NCI-H1417 treated with DMSO at 0.1 percent for 48 hours (cell line): ENCODE measurements around the gene CARD10.

ENCODE experiments used
- DNase-seq: peaks from one replicate; lab custom pipeline; 2025; lab: John Stamatoyannopoulos, UW

Gene CARD10, protein sequence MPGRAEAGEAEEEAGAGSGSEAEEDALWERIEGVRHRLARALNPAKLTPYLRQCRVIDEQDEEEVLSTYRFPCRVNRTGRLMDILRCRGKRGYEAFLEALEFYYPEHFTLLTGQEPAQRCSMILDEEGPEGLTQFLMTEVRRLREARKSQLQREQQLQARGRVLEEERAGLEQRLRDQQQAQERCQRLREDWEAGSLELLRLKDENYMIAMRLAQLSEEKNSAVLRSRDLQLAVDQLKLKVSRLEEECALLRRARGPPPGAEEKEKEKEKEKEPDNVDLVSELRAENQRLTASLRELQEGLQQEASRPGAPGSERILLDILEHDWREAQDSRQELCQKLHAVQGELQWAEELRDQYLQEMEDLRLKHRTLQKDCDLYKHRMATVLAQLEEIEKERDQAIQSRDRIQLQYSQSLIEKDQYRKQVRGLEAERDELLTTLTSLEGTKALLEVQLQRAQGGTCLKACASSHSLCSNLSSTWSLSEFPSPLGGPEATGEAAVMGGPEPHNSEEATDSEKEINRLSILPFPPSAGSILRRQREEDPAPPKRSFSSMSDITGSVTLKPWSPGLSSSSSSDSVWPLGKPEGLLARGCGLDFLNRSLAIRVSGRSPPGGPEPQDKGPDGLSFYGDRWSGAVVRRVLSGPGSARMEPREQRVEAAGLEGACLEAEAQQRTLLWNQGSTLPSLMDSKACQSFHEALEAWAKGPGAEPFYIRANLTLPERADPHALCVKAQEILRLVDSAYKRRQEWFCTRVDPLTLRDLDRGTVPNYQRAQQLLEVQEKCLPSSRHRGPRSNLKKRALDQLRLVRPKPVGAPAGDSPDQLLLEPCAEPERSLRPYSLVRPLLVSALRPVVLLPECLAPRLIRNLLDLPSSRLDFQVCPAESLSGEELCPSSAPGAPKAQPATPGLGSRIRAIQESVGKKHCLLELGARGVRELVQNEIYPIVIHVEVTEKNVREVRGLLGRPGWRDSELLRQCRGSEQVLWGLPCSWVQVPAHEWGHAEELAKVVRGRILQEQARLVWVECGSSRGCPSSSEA

GRCh38 chr22:37519268-37520195 is at the start of gene CARD10:
CARD10 (minus strand) TSS chr22:37519415; CDS start chr22:37519200, 215 bp downstream.
- DNase-seq: no peak

DNA sequence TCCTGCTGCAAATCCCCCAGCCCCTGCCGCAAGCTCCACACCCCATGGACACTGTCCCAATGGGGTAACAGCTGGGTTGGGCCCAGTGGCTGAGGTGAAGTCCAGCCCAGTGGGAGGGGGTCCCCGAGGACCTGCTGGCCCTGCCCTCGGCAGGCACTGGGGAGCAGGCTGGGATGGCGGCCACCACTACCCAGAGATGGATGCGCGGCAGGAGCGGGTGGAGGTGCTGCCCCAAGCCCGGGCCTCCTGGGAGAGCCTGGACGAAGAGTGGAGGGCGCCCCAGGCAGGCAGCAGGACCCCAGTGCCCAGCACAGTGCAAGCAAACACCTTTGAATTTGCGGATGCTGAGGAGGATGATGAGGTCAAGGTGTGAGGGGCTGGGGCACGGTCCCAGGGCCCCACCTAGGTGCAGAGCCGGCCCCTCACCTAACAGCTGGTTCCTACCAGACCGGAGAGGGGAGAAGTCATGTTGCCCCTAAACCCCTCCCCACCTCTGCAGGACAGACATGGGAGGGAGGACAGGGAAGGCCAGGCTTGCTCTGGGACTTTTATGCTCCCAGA is 49.3 kb upstream of the CARD10 start:
- DNase-seq: no peak

DNA sequence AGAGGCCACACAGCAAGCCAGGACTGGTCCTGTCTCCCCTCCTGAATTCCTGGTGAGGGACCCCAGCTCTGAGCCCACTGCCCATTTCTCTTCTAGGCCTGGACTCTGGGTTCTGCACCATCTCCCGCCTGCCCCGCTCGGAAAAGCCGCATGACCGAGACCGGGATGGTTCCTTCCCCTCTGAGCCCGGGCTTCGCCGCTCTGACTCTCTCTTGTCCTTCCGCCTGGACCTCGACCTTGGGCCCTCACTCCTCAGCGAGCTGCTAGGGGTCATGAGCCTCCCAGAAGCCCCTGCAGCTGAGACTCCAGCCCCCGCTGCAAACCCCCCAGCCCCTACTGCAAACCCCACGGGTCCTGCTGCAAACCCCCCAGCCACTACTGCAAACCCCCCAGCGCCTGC is 48.8 kb upstream of the CARD10 start:
- DNase-seq: no peak

DNA sequence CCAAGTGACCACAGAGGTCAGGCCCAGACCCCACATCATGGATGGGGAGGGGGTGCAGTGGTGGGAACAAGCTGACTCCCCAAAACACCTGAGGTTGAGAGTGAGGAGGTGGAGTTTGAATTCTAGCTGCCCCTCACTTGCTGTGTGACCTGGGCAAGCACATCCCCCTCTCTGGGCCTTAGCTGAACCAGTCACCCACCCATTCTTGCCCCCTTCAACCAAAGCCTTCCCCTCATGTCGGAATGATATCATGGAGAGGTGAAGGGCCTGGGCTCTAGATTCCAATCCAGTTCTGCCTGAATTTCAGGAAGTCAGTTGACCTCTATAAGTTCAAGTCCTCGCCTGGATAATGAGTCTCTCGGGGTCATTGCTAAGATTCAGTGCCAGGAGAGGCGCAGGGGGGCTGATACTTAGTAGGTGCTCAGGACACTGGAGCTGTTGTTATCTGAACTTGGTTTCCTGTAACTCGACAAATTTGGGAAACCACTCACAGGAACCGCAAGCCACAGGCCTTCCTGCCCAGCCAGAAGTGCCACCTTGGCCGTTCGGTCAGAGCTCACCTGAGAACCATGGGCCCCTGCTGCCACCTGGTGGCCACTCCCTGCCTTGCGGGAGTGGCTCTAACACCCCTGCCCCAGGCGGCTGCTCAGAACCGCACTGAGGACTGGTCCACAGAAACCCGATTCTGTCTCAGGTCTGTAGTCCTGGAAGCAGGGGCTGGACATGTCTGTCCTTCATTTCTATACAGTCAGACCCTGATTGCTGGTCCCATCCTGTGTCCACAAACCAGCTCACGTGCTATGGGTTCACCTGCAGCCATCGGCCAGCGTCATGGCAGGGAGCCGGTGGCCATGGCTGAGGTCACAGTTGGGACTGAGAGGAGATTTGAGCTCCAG is 47.9 kb upstream of the CARD10 start:
- no peak for DNase-seq

GRCh38 chr22:37566329-37566837 is 47.2 kb upstream of the CARD10 start:
- DNase-seq: no peak

GRCh38 chr22:37565830-37566229 is 46.6 kb upstream of the CARD10 start:
- no peak for DNase-seq

GRCh38 chr22:37564111-37564711 is 45.0 kb upstream of the CARD10 start:
- DNase-seq: no peak

- DNase-seq: no peak
These were observed 44.2 kb upstream of the CARD10 start for GRCh38 chr22:37563153-37564081.

GRCh38 chr22:37562049-37562875 is 43.0 kb upstream of the CARD10 start:
- no peak for DNase-seq

DNA sequence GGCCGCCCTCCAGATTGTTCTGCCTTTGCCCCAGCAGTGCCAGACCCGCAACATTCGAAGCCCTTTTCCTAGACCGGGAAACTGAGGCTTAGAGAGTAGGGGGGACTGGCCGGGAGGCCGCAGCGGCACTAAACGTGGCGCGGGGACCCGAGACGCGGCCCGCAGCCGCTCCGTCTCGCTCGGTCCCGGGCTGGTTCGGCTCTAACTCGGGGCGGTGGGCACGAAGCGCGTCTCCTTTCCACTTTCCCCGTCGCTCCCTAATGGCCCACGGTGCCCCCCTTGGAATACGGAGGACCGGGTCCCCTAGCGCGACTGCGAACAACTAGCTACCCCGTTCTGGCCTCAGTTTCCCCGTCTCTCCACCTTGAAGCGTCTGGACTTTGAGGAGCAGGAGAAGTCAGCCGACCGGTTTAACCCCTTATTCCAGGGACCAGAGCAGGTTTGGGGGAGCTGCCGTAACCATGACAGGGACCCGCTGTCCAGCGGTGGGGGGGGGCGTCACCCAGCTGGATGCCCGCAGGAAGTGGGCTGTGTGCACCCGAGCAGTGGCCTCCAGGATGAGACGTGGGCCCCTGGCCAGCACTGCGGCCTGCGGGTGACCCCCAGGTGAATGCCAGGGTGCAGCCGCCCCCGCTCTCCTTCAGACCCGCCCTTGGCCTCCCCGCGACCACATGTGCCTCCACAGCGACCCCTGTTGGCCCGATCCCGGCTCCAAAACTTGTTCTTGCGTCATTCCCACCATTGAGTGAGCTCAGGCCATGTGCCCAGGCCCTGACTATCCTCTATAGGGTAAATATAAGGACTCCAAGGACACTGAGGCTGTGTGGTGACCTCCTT is 42.2 kb upstream of the CARD10 start:
- DNase-seq: no peak

GRCh38 chr22:37560608-37561211 is 41.5 kb upstream of the CARD10 start:
- DNase-seq: no peak

DNA sequence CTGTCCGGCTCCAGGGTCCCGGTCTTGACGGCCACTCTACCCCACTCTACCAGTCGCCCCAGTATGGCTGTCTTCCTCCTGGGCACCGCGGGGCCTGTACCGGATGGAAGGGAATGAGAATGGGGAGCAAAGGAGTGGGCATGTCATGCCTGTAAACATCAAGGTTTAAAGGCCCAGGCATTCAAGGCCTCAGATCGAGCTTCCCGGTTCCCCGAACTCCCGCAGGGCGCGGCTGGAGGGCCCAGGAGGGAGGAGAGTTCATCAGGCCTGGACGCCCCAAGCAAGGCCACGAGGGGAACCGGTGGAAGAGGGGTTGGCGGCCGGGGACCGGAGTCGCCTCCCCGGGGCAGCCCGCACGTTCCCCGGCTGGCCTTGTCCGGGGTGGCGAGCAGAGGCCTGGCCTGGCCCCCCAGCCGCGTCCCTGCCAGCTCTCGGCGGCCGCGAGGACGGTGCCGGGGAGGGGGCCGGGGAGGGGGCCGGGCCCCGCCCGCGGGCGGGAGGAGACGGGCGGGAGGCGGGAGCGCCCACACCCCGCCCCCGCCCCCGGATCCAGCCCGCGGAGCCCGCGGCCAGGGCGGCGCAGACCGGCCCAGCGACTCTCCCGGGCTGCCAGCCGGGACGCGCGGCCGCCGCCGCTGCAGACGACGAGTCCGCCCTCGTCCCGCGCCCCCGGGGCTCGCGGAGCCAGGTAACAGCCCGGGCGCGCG is 40.8 kb upstream of the CARD10 start, which contains the start of gene CDC42EP1:
TSS of gene CDC42EP1 (plus strand) at position 580 of the 707 bp plus-strand sequence. CDS start 5,870 bp downstream, outside the sequence.
- DNase-seq: no peak

- no peak for DNase-seq
These were observed 40.3 kb upstream of the CARD10 start for GRCh38 chr22:37559521-37559900.

DNA sequence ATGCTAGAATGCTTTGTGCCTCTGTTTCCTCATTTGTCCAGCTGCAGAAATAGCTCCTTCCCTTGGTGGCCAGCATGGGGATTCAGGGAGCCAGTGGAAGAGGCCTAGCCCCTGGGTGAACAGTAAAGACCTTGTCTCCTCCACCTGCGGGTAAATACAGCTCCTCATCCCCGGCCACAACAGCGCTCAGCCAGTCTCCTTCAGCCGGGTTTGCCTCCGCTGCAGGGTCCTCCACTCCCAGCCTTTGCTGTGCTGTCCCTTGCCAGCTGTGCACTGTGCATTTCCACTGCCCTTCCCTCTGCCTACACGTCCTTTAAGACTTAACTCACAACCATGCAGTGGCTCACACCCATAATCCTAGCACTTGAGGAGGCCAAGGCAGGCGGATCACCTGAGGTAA is 39.6 kb upstream of the CARD10 start:
- no peak for DNase-seq

DNA sequence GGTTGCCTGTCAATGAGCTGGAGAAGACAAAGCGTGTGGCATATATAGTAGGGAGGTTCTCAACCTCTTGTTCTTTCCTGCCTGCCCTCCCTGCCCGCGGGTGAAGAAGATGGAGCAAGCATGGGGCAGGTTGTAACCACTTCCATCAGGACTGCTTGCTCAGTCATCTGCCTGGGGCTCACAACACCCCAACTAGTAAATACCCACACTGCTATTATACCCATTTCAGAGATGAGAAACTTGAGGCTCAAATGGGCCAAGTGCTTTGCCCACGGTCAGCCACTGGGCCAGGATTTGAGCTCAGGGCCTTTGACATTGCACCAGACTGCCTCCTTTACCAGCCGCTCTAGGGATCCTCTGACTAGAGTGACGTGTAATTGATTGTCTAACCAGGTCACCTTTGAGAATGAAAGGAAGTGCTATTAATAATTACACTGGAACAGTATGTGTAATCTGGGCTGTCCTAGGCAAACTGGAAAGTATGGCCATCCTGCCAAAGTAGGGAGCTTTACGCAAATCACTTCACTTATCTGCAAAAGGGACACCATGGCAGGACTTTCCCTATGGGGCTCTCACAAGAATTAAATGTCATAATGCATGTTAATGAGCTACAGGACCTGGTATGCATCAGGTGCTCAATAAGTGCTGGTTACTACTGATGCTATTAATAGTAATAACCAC is 38.2 kb upstream of the CARD10 start:
- no peak for DNase-seq
